ENCODE results near the gene FOXO6. TPM values are rescaled to one million over a fixed set of nuclear protein-coding genes. Genes with fewer than 3 reads are reported as not detected.
A peak's percentile ranks its signal among the peaks of the same experiment; 100 is the strongest.

Gene FOXO6
- total and polyA plus RNA-seq, 2 of the 13 experiments (the other 11 are each of a cell fraction or from before 2014, with no cell fraction given) = 0.13 TPM; not detected in 1

DNA sequence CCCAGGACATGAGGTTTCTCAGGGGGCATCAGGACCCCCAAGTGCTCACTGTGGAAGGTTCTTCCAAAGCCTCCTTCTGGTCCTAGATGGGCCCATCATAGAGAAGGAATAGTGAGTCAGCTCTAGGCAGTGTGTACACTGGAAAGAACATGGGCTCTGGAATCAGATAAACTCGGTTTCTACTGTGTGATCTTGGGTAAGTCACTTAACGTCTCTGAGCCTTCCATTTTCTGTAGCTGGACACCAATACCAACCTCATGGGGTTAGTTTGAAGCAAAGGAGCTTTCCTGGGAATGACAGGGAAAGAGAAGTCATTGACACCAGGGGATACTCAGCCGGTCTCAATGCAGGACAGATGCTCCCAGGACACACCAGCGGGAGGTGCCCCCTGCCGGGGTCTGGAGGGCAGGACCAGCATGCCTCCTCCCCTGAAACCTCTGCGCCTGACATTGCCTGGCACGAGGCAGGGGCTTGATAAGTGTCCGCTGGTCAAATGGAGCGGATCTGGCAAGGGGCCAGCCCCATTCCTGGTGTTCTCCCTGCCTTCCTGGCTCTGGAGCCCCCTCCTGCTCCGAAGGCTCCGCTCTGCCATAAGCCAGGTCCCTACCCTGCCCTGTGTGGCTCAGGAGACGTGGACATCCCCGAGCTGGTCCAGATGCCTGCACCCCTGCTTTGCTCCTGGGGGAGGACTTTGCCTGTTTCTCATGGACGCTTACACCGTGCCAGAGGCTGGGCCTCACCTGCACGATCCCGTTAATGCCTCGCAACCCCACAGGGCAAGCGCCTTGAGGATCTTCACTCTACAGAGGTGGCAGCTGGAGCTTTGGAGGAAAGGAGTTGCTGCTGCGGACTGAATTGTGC is 70.5 kb downstream of the FOXO6 start:
- CTCF ChIA-PET (ENCODE audit: low intra/inter-chr PET ratio, low total read pairs) = interaction anchor here (1.6 to 2.0 kb wide), 3 partner anchors 109 to 163 kb away, joined by 10 to 14 read pairs (median 11); no protein-coding TSS in a partner anchor
- POLR2A ChIA-PET = no interaction called here
- no peak for FAIRE-seq

More for the DNA sequence above, 70.5 kb downstream of the FOXO6 start:
- peak; percentile 25 for ATAC-seq
- WGBS (ENCODE audit: low lambda C conversion rate) = 51% methylated on average over 19 of the region's 20 CpGs
- no peak overlapping the region for H2AFZ ChIP-seq (ENCODE audit: low read length)
- intact Hi-C loops (cut with micrococcal nuclease; ENCODE audit: unreplicated experiment) (loop anchor here (1.0 to 2.0 kb wide), 2 partner anchors 109 to 163 kb away; no protein-coding TSS in a partner anchor), in situ Hi-C loops (cut with HindIII; ENCODE audit: extremely low pct_ligation_motif_present, low pct_unique_long_range_greater_than_20kb) (loop anchor here (5.0 kb wide), 2 partner anchors 109 to 149 kb away; no protein-coding TSS in a partner anchor)
- no peak for TF ChIP-seq ZBTB43 (CRISPR knock-in tag; conservative IDR thresholded peaks at IDR 0.05)
- peak; percentile 76 for TF ChIP-seq ZNF768 (CRISPR knock-in tag; IDR thresholded peaks at IDR 0.05)
- no peak overlapping the region for H3K9ac ChIP-seq (ENCODE audit: insufficient read depth, low read depth, low read length)
- H3K9me3 ChIP-seq (ENCODE audit: low read length) = no peaks in the 10 kb centered on the region
- H3K27ac ChIP-seq (ENCODE audit: extremely low read length, insufficient read depth, low read length) = no peak overlapping the region
- peaks cover under 1 to 10% of the 10 kb centered on the region in 2 experiments; a peak in 3 of 5 replicates for H3K27me3 ChIP-seq (ENCODE audit: control insufficient read depth in 1 of 2, insufficient read depth in 2 of 2, low read length in 2 of 2)
- no peak overlapping the region for H3K4me3 ChIP-seq (replicated peaks in 1 of 3; ENCODE audit: insufficient read depth in 1 of 3, low read depth in 2 of 3, low read length in 3 of 3)
- BruUV-seq (replicated peaks) = no TSS peak
- H3K4me2 ChIP-seq (ENCODE audit: low read depth, low read length) = no peak overlapping the region
- no peaks in the 10 kb centered on the region for H4K20me1 ChIP-seq (ENCODE audit: insufficient read depth, low read length)
- H3K36me3 ChIP-seq (replicated peaks in 1 of 2; ENCODE audit: control insufficient read depth in 1 of 2, insufficient read depth in 2 of 2, low read length in 2 of 2) = no peaks in the 10 kb centered on the region
- no peaks in the 10 kb centered on the region for H3K79me2 ChIP-seq (ENCODE audit: insufficient read depth, low read length)
- H3K4me1 ChIP-seq (ENCODE audit: insufficient read depth, low read length) = peaks cover 4% of the 10 kb centered on the region; the same call in 1 of the 2 replicates
- no peak for DNase-seq (ENCODE audit: low spot score)

Other genes with a start within 250 kb of the FOXO6 start
- 35.5 and 41.8 TPM in 2 replicates for gene SCMH1, start 119.1 kb upstream of the FOXO6 start, total RNA-seq (2016; rRNA removed; fragmentation: Illumina TruSeq; extraction: Trizol)
- 52.6 and 63.5 TPM in 2 replicates for gene SCMH1, start 119.1 kb upstream of the FOXO6 start, polyA plus RNA-seq (2011; rRNA removed)
- not detected in 2 replicates for gene EDN2, start 123.2 kb downstream of the FOXO6 start, total RNA-seq (2016; rRNA removed; fragmentation: Illumina TruSeq; extraction: Trizol)
- gene EDN2, start 123.2 kb downstream of the FOXO6 start, polyA plus RNA-seq (2011; rRNA removed) = not detected in 2 replicates

Data from HepG2 (cell line).